Panc1 (cell line): ENCODE measurements around the gene ENPP3. TPM values are rescaled to one million over a fixed set of nuclear protein-coding genes. Genes with fewer than 3 reads are reported as not detected.

ENCODE experiments used
- ATAC-seq: fragments of 200-7000 bp; cut with Tn5 transposase; 2 replicates; pipeline ENCODE4 v1.9.1; 2020; ENCODE audit warnings: mild to moderate bottlenecking, moderate library complexity
- BruUV-seq: library from RNA; stranded (reverse); fragments of 400-500 nt; replicated peaks from 2 replicates; lab custom pipeline; 2021; lab: Mats Ljungman, UMichigan
- CTCF ChIA-PET: fragments of 300-600 bp; sonication (Branson Sonifier 250); formaldehyde crosslinking; loops from one replicate; lab custom pipeline; 2022; ENCODE audit warnings: antibody characterized with exemption; lab: Charles Lee
- POLR2A ChIA-PET: fragments of 300-600 bp; sonication (Branson Sonifier 250); formaldehyde crosslinking; loops from one replicate; lab custom pipeline; 2022; ENCODE audit warnings: antibody characterized with exemption; lab: Charles Lee
- DNase-seq: peaks from one replicate; pipeline ENCODE4 v3.0.0-alpha.2; 2010; ENCODE audit warnings: low read depth, low spot score
- H3K27ac ChIP-seq: 2 replicates; pipeline ENCODE4 v1.5.1; 2011; ENCODE audit warnings: mild to moderate bottlenecking, low read length, inconsistent platforms
- H3K27me3 ChIP-seq: fragments of 200-500 bp; sonication (Bioruptor generic); 2 replicates; pipeline ENCODE4 v1.6.0; 2014; ENCODE audit warnings: low read length, inconsistent platforms; ENCODE audit not compliant: control insufficient read depth, insufficient read depth
- H3K36me3 ChIP-seq: fragments of 200-500 bp; sonication (Bioruptor generic); 2 replicates; pipeline ENCODE4 v1.5.1; 2014; ENCODE audit warnings: inconsistent platforms, mild to moderate bottlenecking, low read length, moderate library complexity; ENCODE audit not compliant: control insufficient read depth, insufficient read depth
- H3K4me1 ChIP-seq: 2 replicates; pipeline ENCODE4 v1.5.1; 2011; ENCODE audit warnings: inconsistent platforms, mild to moderate bottlenecking, low read length, moderate library complexity; ENCODE audit not compliant: control insufficient read depth, insufficient read depth
- H3K4me3 ChIP-seq, 2 experiments: 2 replicates each; pipeline ENCODE4 v1.5.1; 2011 to 2012; ENCODE audit warnings: low read depth in 2 of 2, low read length in 2 of 2, mild to moderate bottlenecking in 2 of 2, inconsistent platforms in 1 of 2, moderate library complexity in 1 of 2
- H3K9me3 ChIP-seq: fragments of 200-500 bp; sonication (Bioruptor generic); 2 replicates; pipeline ENCODE4 v1.5.1; 2014; ENCODE audit warnings: low read depth, mild to moderate bottlenecking, inconsistent platforms, low read length, moderate library complexity; ENCODE audit not compliant: control insufficient read depth, insufficient read depth
- POLR2AphosphoS5 ChIP-seq: IDR thresholded peaks from 2 replicates; pipeline ENCODE4 v1.6.1; 2012; ENCODE audit warnings: mild to moderate bottlenecking, low read depth, low read length, moderate library complexity
- SIN3A ChIP-seq: IDR thresholded peaks from 2 replicates; pipeline ENCODE4 v1.6.1; 2012; ENCODE audit warnings: low read depth, mild to moderate bottlenecking, low read length, moderate library complexity, borderline replicate concordance; ENCODE audit not compliant: insufficient read depth
- TCF7L2 ChIP-seq: IDR thresholded peaks from 2 replicates; pipeline ENCODE4 v1.6.1; 2011; ENCODE audit warnings: mild to moderate bottlenecking, low read depth, low read length, inconsistent platforms
- in situ Hi-C: cut with HindIII; loops from 2 replicates; pipeline ENCODE4 v1.10.0; 2016; ENCODE audit warnings: low sequenced_read_pairs, low pct_unique_long_range_greater_than_20kb
- intact Hi-C: fragments of 100-400 bp; cut with micrococcal nuclease; formaldehyde crosslinking; loops from one replicate; pipeline ENCODE4 v1.10.0; 2022; ENCODE audit not compliant: unreplicated experiment
- total RNA-seq: library from RNA; stranded (reverse); gene quantifications from one replicate; pipeline ENCODE4 v1.2.1, GENCODE V29; 2021; ENCODE audit not compliant: unreplicated experiment
- TF ChIP-seq, protein P1 (sequence below), 2 experiments: IDR thresholded peaks; 2 replicates each; pipeline ENCODE4 v1.6.1; 2011 to 2012; ENCODE audit warnings: low read depth in 2 of 2, control low read depth in 1 of 2, low read length in 1 of 2, mild to moderate bottlenecking in 1 of 2, moderate library complexity in 1 of 2; ENCODE audit not compliant: insufficient read depth in 1 of 2
- TF ChIP-seq, protein P2 (sequence below): fragments of 450-650 bp; IDR thresholded peaks from 2 replicates; pipeline ENCODE4 v1.5.1; 2017; ENCODE audit warnings: mild to moderate bottlenecking

Gene ENPP3
- total RNA-seq, 1 experiment from 2014 or later, result not detected

DNA sequence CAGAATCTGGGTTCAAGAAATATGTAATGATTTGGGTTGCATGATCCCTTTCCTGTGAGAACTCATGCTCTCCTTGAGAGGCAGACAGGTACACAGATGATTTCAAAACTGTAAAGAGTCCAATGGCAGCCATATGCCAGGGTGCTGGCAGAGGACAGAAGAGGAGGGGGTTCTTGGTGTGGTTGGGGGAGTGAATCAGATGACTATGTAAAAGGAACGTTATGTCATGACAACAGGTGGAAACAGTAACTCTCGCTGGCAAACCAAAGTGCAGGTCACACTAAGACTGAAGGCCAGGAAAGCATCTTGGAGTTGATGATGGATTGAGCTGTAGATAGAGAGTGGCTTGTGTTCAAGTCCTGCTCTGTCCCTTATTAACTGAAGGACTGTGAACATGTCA lies 43.8 kb downstream of the ENPP3 start:
- in situ Hi-C loops (no loop called here), intact Hi-C loops (no loop called here)
- H3K4me1 ChIP-seq, result no peaks in the 10 kb centered on the region
- TF ChIP-seq, protein P1, sequence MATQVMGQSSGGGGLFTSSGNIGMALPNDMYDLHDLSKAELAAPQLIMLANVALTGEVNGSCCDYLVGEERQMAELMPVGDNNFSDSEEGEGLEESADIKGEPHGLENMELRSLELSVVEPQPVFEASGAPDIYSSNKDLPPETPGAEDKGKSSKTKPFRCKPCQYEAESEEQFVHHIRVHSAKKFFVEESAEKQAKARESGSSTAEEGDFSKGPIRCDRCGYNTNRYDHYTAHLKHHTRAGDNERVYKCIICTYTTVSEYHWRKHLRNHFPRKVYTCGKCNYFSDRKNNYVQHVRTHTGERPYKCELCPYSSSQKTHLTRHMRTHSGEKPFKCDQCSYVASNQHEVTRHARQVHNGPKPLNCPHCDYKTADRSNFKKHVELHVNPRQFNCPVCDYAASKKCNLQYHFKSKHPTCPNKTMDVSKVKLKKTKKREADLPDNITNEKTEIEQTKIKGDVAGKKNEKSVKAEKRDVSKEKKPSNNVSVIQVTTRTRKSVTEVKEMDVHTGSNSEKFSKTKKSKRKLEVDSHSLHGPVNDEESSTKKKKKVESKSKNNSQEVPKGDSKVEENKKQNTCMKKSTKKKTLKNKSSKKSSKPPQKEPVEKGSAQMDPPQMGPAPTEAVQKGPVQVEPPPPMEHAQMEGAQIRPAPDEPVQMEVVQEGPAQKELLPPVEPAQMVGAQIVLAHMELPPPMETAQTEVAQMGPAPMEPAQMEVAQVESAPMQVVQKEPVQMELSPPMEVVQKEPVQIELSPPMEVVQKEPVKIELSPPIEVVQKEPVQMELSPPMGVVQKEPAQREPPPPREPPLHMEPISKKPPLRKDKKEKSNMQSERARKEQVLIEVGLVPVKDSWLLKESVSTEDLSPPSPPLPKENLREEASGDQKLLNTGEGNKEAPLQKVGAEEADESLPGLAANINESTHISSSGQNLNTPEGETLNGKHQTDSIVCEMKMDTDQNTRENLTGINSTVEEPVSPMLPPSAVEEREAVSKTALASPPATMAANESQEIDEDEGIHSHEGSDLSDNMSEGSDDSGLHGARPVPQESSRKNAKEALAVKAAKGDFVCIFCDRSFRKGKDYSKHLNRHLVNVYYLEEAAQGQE (IDR thresholded peaks at IDR 0.05; ENCODE audit: insufficient read depth in 1 of 2, low read depth in 2 of 2, low read length in 1 of 2), result no peak
- no peak for TF ChIP-seq TCF7L2
- TF ChIP-seq SIN3A, result no peak
- ATAC-seq, result no peak
- no TSS peak for BruUV-seq
- H3K9me3 ChIP-seq, result no peaks in the 10 kb centered on the region
- ChIA-PET POLR2A (no interaction called here), CTCF (no interaction called here)
- DNase-seq, result no peak
- H3K27ac ChIP-seq, result no peak overlapping the region
- H3K36me3 ChIP-seq, result no peaks in the 10 kb centered on the region
- H3K4me3 ChIP-seq, result no peak overlapping the region
- no peaks in the 10 kb centered on the region for H3K27me3 ChIP-seq

DNA sequence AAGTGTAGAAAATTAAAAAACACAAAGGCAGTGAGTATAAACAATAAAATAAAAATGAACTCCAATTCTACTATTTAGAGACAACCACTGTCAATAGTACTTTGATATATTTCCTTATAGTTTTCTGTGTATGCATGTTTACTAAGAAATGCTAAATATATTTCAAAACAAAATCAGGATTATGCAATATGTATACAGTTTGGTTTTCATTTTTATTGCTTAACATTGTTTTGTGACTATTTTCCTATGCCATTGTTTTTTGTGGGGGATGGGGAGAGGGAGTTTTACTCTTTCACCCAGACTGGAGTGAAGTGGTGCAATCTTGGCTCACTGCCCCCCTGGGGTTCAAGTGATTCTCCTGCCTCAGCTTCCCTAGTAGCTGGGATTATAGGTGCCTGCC lies 44.5 kb downstream of the ENPP3 start:
- intact Hi-C loops (no loop called here), in situ Hi-C loops (no loop called here)
- BruUV-seq, result no TSS peak

More for the DNA sequence above, 44.5 kb downstream of the ENPP3 start:
- DNase-seq (no peak), ATAC-seq (no peak)
- H3K9me3 ChIP-seq, result no peaks in the 10 kb centered on the region
- H3K27ac ChIP-seq, result no peak overlapping the region
- no peak for TF ChIP-seq SIN3A
- TF ChIP-seq, protein P1 (IDR thresholded peaks at IDR 0.05; ENCODE audit: insufficient read depth in 1 of 2, low read depth in 2 of 2, low read length in 1 of 2), result no peak
- TF ChIP-seq POLR2AphosphoS5, result no peak
- TF ChIP-seq, protein P2, sequence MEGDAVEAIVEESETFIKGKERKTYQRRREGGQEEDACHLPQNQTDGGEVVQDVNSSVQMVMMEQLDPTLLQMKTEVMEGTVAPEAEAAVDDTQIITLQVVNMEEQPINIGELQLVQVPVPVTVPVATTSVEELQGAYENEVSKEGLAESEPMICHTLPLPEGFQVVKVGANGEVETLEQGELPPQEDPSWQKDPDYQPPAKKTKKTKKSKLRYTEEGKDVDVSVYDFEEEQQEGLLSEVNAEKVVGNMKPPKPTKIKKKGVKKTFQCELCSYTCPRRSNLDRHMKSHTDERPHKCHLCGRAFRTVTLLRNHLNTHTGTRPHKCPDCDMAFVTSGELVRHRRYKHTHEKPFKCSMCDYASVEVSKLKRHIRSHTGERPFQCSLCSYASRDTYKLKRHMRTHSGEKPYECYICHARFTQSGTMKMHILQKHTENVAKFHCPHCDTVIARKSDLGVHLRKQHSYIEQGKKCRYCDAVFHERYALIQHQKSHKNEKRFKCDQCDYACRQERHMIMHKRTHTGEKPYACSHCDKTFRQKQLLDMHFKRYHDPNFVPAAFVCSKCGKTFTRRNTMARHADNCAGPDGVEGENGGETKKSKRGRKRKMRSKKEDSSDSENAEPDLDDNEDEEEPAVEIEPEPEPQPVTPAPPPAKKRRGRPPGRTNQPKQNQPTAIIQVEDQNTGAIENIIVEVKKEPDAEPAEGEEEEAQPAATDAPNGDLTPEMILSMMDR, result no peak
- TF ChIP-seq TCF7L2, result no peak
- ChIA-PET CTCF (no interaction called here), POLR2A (no interaction called here)
- H3K4me3 ChIP-seq, result no peak overlapping the region
- H3K4me1 ChIP-seq, result no peaks in the 10 kb centered on the region
- no peaks in the 10 kb centered on the region for H3K36me3 ChIP-seq
- H3K27me3 ChIP-seq, result no peaks in the 10 kb centered on the region
